MV-4-11 (cell line): ENCODE data around the gene FAM184A.
A peak's percentile ranks its signal among the peaks of the same experiment; 100 is the strongest.
"Not testable (repeated sequence)": the region's sequence is repeated elsewhere in the genome, so short reads cannot be mapped to it uniquely, and the experiment has no call there.

Source experiments
- DNase-seq: peaks from one replicate; lab custom pipeline; 2025; lab: John Stamatoyannopoulos, UW

FAM184A gene

GRCh38 chr6:119020597-119021561 is 57.6 kb downstream of the FAM184A start:
- no peak for DNase-seq

- not testable (repeated sequence) for DNase-seq
Measured at GRCh38 chr6:119015165-119015564, 63.3 kb downstream of the FAM184A start.

- DNase-seq = no peak
Measured at GRCh38 chr6:119012521-119012920, 65.9 kb downstream of the FAM184A start.

- not testable (repeated sequence) for DNase-seq
Measured at GRCh38 chr6:119009266-119009665, 69.2 kb downstream of the FAM184A start.

GRCh38 chr6:119006974-119007373 is 71.5 kb downstream of the FAM184A start:
- DNase-seq = no peak

- no peak for DNase-seq
Measured at GRCh38 chr6:119002069-119002468, 76.4 kb downstream of the FAM184A start.

- no peak for DNase-seq
Measured at GRCh38 chr6:118999494-119000040, 78.9 kb downstream of the FAM184A start.

GRCh38 chr6:118997426-118997825 is 81.0 kb downstream of the FAM184A start:
- DNase-seq = not testable (repeated sequence)

- no peak for DNase-seq
Measured at GRCh38 chr6:118996289-118996820, 82.1 kb downstream of the FAM184A start.

GRCh38 chr6:118993803-118994251 is 84.6 kb downstream of the FAM184A start:
- DNase-seq = no peak

GRCh38 chr6:118993358-118993757 is 85.1 kb downstream of the FAM184A start:
- DNase-seq = no peak

GRCh38 chr6:118992186-118992795 is 86.2 kb downstream of the FAM184A start:
- no peak for DNase-seq

GRCh38 chr6:118986312-118986711 is 92.2 kb downstream of the FAM184A start:
- DNase-seq = no peak

GRCh38 chr6:118985123-118985830 is 93.2 kb downstream of the FAM184A start:
- no peak for DNase-seq

- DNase-seq = no peak
Measured at GRCh38 chr6:118984342-118984741, 94.1 kb downstream of the FAM184A start.

- no peak for DNase-seq
Measured at GRCh38 chr6:118982575-118982911, 95.9 kb downstream of the FAM184A start.

GRCh38 chr6:118981884-118982574 is 96.4 kb downstream of the FAM184A start:
- no peak for DNase-seq

- peak; percentile 71 for DNase-seq
Measured at GRCh38 chr6:118980063-118980462, 98.4 kb downstream of the FAM184A start.

GRCh38 chr6:118974790-118975189 is 103.7 kb downstream of the FAM184A start:
- DNase-seq = no peak

- DNase-seq = no peak
Measured at GRCh38 chr6:118971682-118972081, 106.8 kb downstream of the FAM184A start.

- no peak for DNase-seq
Measured at GRCh38 chr6:118970866-118971265, 107.6 kb downstream of the FAM184A start.
